ENCODE measurements around the gene TMEM203.

GRCh38 chr9:137240841-137241489, 35.5 kb upstream of the TMEM203 start, which contains the start of gene TUBB4B:
- no peak for TF ChIP-seq CTCF (IDR thresholded peaks at IDR 0.05)
- no peak for TF ChIP-seq ZFX (IDR thresholded peaks at IDR 0.05; ENCODE audit: borderline replicate concordance)

All from 22Rv1 (cell line).